IMR-90 (cell line): ENCODE measurements around the gene CDH13. TPM values are rescaled to one million over a fixed set of nuclear protein-coding genes. Genes with fewer than 3 reads are reported as not detected.

Source experiments
- ATAC-seq: fragments of 200-7000 bp; cut with Tn5 transposase; 2 replicates; pipeline ENCODE4 v1.9.1; 2020; ENCODE audit warnings: low read depth, mild to moderate bottlenecking, moderate library complexity
- BruUV-seq: library from RNA; stranded (reverse); fragments of 400-500 nt; replicated peaks from 2 replicates; lab custom pipeline; 2021; lab: Mats Ljungman, UMichigan
- CTCF ChIA-PET: fragments of 300-600 bp; formaldehyde crosslinking; extraction: SDS; loops from one replicate; lab custom pipeline; 2021; ENCODE audit warnings: antibody characterized with exemption; lab: Yijun Ruan, JAX
- POLR2A ChIA-PET: fragments of 300-600 bp; sonication (Branson Sonifier 250); formaldehyde crosslinking; loops from one replicate; lab custom pipeline; 2022; ENCODE audit warnings: antibody characterized with exemption; ENCODE audit not compliant: unreplicated experiment; lab: Charles Lee
- DNase-seq: peaks from one replicate; pipeline ENCODE4 v3.0.0; 2013
- H2AFZ ChIP-seq: replicated peaks from 2 replicates; pipeline ENCODE3; 2013; ENCODE audit warnings: low read length, mild to moderate bottlenecking; ENCODE audit not compliant: poor library complexity
- H2AK5ac ChIP-seq: 2 replicates; pipeline ENCODE4 v1.6.1; 2013; ENCODE audit warnings: low read depth, low read length, inconsistent platforms
- H2AK9ac ChIP-seq: replicated peaks from 2 replicates; pipeline ENCODE3; 2013; ENCODE audit warnings: mild to moderate bottlenecking, low read depth, low read length, moderate library complexity; ENCODE audit not compliant: poor library complexity
- H2BK120ac ChIP-seq: 2 replicates; pipeline ENCODE4 v1.6.1; 2013; ENCODE audit warnings: low read depth, low read length, inconsistent platforms
- H2BK15ac ChIP-seq: 3 replicates; pipeline ENCODE4 v1.6.1; 2013; ENCODE audit warnings: low read depth, low read length, inconsistent platforms
- H2BK20ac ChIP-seq: 2 replicates; pipeline ENCODE4 v1.6.1; 2013; ENCODE audit warnings: low read depth, mild to moderate bottlenecking, inconsistent platforms, low read length, moderate library complexity
- H2BK5ac ChIP-seq: 2 replicates; pipeline ENCODE4 v1.6.1; 2013; ENCODE audit warnings: mild to moderate bottlenecking, low read depth, low read length, inconsistent platforms; ENCODE audit not compliant: poor library complexity, severe bottlenecking
- H3K14ac ChIP-seq: replicated peaks from 2 replicates; pipeline ENCODE4 v1.6.1; 2013; ENCODE audit warnings: low read depth, low read length, inconsistent platforms
- H3K18ac ChIP-seq: 2 replicates; pipeline ENCODE4 v1.6.1; 2013; ENCODE audit warnings: low read depth, low read length, control low read depth
- H3K23ac ChIP-seq: 2 replicates; pipeline ENCODE4 v1.6.1; 2013; ENCODE audit warnings: low read depth, low read length, inconsistent platforms
- H3K27ac ChIP-seq: 2 replicates; pipeline ENCODE4 v1.5.1; 2013; ENCODE audit warnings: mild to moderate bottlenecking, control low read depth, low read length; ENCODE audit not compliant: insufficient read depth
- H3K27me3 ChIP-seq: 2 replicates; pipeline ENCODE4 v1.6.1; 2013; ENCODE audit warnings: low read length; ENCODE audit not compliant: control insufficient read depth, insufficient read depth
- H3K36me3 ChIP-seq: 2 replicates; pipeline ENCODE4 v1.6.1; 2013; ENCODE audit warnings: low read length, mixed read lengths; ENCODE audit not compliant: control insufficient read depth, insufficient read depth
- H3K4ac ChIP-seq: 2 replicates; pipeline ENCODE4 v1.6.1; 2013; ENCODE audit warnings: low read depth, low read length, inconsistent platforms
- H3K4me1 ChIP-seq: 2 replicates; pipeline ENCODE4 v1.6.1; 2013; ENCODE audit warnings: low read length, mixed read lengths; ENCODE audit not compliant: control insufficient read depth, insufficient read depth
- H3K4me2 ChIP-seq: 2 replicates; pipeline ENCODE4 v1.6.1; 2013; ENCODE audit warnings: low read depth, mild to moderate bottlenecking, control low read depth, low read length, moderate library complexity
- H3K4me3 ChIP-seq: 2 replicates; pipeline ENCODE4 v1.5.1; 2013; ENCODE audit warnings: low read depth, mild to moderate bottlenecking, control low read depth, low read length, moderate library complexity; ENCODE audit not compliant: insufficient read depth
- H3K56ac ChIP-seq: 2 replicates; pipeline ENCODE4 v1.6.1; 2013; ENCODE audit warnings: low read length, inconsistent platforms; ENCODE audit not compliant: insufficient read depth; ENCODE audit errors: extremely low read depth
- H3K79me1 ChIP-seq, 2 experiments: 2 replicates each; pipeline ENCODE4 v1.6.1; 2013; ENCODE audit warnings: low read length in 2 of 2, inconsistent platforms in 1 of 2, low read depth in 1 of 2
- H3K9ac ChIP-seq: 2 replicates; pipeline ENCODE4 v1.6.1; 2013; ENCODE audit warnings: low read depth, low read length, control low read depth
- H3K9me1 ChIP-seq: 2 replicates; pipeline ENCODE4 v1.6.1; 2013; ENCODE audit warnings: low read length, inconsistent platforms; ENCODE audit not compliant: insufficient read depth
- H3K9me3 ChIP-seq: 2 replicates; pipeline ENCODE4 v1.6.1; 2013; ENCODE audit warnings: low read length; ENCODE audit not compliant: control insufficient read depth, insufficient read depth
- H4K20me1 ChIP-seq: 2 replicates; pipeline ENCODE4 v1.6.1; 2013; ENCODE audit warnings: low read length, inconsistent platforms; ENCODE audit not compliant: insufficient read depth
- H4K5ac ChIP-seq: 2 replicates; pipeline ENCODE4 v1.6.1; 2013; ENCODE audit warnings: mild to moderate bottlenecking, low read depth, low read length, control low read depth
- H4K8ac ChIP-seq, 2 experiments: 2 replicates each; pipeline ENCODE4 v1.6.1; 2013; ENCODE audit warnings: low read depth in 2 of 2, low read length in 2 of 2, control low read depth in 1 of 2, inconsistent platforms in 1 of 2
- H4K91ac ChIP-seq: 2 replicates; pipeline ENCODE4 v1.6.1; 2013; ENCODE audit warnings: low read depth, low read length, inconsistent platforms; ENCODE audit not compliant: insufficient read depth
- BHLHE40 ChIP-seq: fragments of 150-350 bp; IDR thresholded peaks from 2 replicates; pipeline ENCODE4 v1.6.1; 2016; ENCODE audit warnings: mild to moderate bottlenecking, low read depth, low read length
- CHD1 ChIP-seq: IDR thresholded peaks from 2 replicates; pipeline ENCODE4 v1.6.1; 2012; ENCODE audit warnings: low read depth, low read length, improper control_type of control experiment
- FOS ChIP-seq: fragments of 150-350 bp; IDR thresholded peaks from 2 replicates; pipeline ENCODE4 v1.6.1; 2016; ENCODE audit warnings: low read depth, low read length
- MAFK ChIP-seq: IDR thresholded peaks from 2 replicates; pipeline ENCODE4 v1.6.1; 2012; ENCODE audit warnings: low read depth, low read length, improper control_type of control experiment
- MXI1 ChIP-seq: IDR thresholded peaks from 2 replicates; pipeline ENCODE4 v1.6.1; 2012; ENCODE audit warnings: low read depth, mild to moderate bottlenecking, low read length, moderate library complexity, borderline replicate concordance
- NFE2L2 ChIP-seq: fragments of 150-350 bp; IDR thresholded peaks from 2 replicates; pipeline ENCODE4 v1.6.1; 2016; ENCODE audit warnings: low read depth, mild to moderate bottlenecking, low read length
- RAD21 ChIP-seq: IDR thresholded peaks from 2 replicates; pipeline ENCODE4 v1.6.1; 2012; ENCODE audit warnings: low read length, improper control_type of control experiment
- RFX5 ChIP-seq: IDR thresholded peaks from 2 replicates; pipeline ENCODE4 v1.8.0; 2012; ENCODE audit warnings: low read depth, mild to moderate bottlenecking, low read length, moderate library complexity
- SMC3 ChIP-seq: fragments of 150-350 bp; IDR thresholded peaks from 2 replicates; pipeline ENCODE4 v1.6.1; 2016; ENCODE audit warnings: low read depth, mild to moderate bottlenecking, antibody characterized with exemption, low read length, moderate library complexity
- WGBS, 2 experiments: methylation state at CpG; one replicate each; pipeline versions ENCODE4 v1.1.5 to v1.1.7; 2013; ENCODE audit warnings: missing lambda C conversion rate in 2 of 2; ENCODE audit not compliant: insufficient read length in 1 of 2; ENCODE audit errors: extremely low coverage in 2 of 2; 5-methylcytosine and 5-hydroxymethylcytosine counted together
- dilution Hi-C: fragments of 300-500 bp; cut with HindIII; formaldehyde crosslinking; loops from one replicate; pipeline ENCODE4 v1.14.3; 2018; ENCODE audit warnings: low sequenced_read_pairs; ENCODE audit not compliant: unreplicated experiment
- in situ Hi-C: fragments of 300-500 bp; cut with MboI; formaldehyde crosslinking; loops from 3 replicates; pipeline ENCODE4 v1.14.3; 2019; ENCODE audit warnings: low sequenced_read_pairs, inconsistent platforms, mixed read lengths
- intact Hi-C: fragments of 100-400 bp; cut with micrococcal nuclease; formaldehyde crosslinking; loops from 2 replicates; pipeline ENCODE4 v1.10.0; 2022
- polyA plus RNA-seq, 3 experiments: library from polyadenylated mRNA; depleted of rRNA; stranded (reverse); fragments of >200 nt; gene quantifications; 2 replicates each; pipeline ENCODE4 v1.2.3, GENCODE V29; 2012; ENCODE audit warnings: low replicate concordance in 1 of 3
- total RNA-seq: library from RNA; depleted of rRNA; stranded (reverse); fragments of >200 nt; gene quantifications from 2 replicates; pipeline ENCODE4 v1.2.3, GENCODE V29; 2012
- TF ChIP-seq, protein P1 (sequence below): conservative IDR thresholded peaks from 2 replicates; pipeline ENCODE4 v1.5.1; 2012; ENCODE audit warnings: mild to moderate bottlenecking, low read depth, low read length, improper control_type of control experiment

The CDH13 gene
- total and polyA plus RNA-seq, 2 of the 4 experiments (the other 2 are of a cell fraction): 61.6 to 74.7 TPM

- H2AK5ac ChIP-seq: no peak overlapping the region
- no peak overlapping the region for H3K18ac ChIP-seq
- H3K4ac ChIP-seq: no peak overlapping the region
- in situ Hi-C loops (no loop called here), intact Hi-C loops (no loop called here), dilution Hi-C loops (no loop called here)
- H3K36me3 ChIP-seq: no peaks in the 10 kb centered on the region
- H2BK5ac ChIP-seq: no peak overlapping the region
- H3K27me3 ChIP-seq: no peaks in the 10 kb centered on the region
- no peak overlapping the region for H2AK9ac ChIP-seq
- CTCF ChIA-PET: no interaction called here
- no peak for TF ChIP-seq BHLHE40
- TF ChIP-seq CHD1: no peak
- TF ChIP-seq NFE2L2: no peak
- TF ChIP-seq MXI1: no peak
- no peak for TF ChIP-seq RFX5
- TF ChIP-seq, protein P1, sequence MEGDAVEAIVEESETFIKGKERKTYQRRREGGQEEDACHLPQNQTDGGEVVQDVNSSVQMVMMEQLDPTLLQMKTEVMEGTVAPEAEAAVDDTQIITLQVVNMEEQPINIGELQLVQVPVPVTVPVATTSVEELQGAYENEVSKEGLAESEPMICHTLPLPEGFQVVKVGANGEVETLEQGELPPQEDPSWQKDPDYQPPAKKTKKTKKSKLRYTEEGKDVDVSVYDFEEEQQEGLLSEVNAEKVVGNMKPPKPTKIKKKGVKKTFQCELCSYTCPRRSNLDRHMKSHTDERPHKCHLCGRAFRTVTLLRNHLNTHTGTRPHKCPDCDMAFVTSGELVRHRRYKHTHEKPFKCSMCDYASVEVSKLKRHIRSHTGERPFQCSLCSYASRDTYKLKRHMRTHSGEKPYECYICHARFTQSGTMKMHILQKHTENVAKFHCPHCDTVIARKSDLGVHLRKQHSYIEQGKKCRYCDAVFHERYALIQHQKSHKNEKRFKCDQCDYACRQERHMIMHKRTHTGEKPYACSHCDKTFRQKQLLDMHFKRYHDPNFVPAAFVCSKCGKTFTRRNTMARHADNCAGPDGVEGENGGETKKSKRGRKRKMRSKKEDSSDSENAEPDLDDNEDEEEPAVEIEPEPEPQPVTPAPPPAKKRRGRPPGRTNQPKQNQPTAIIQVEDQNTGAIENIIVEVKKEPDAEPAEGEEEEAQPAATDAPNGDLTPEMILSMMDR: 0 out of 2 replicates have a peak, but pooled peaks have one; percentile 15
- no peak for TF ChIP-seq MAFK
- TF ChIP-seq FOS: no peak
- TF ChIP-seq SMC3: no peak
- TF ChIP-seq RAD21: peak; percentile 29
- H3K4me3 ChIP-seq: no peak overlapping the region
- peak; percentile 33 for DNase-seq
- POLR2A ChIA-PET: no interaction called here
- 0 out of 2 replicates have a peak, but pooled peaks cover 3% of the 10 kb centered on the region for H3K4me1 ChIP-seq
- H2BK15ac ChIP-seq: no peak overlapping the region
- no TSS peak for BruUV-seq
- 0 out of 2 replicates have a peak, but pooled peaks cover 3% of the 10 kb centered on the region for H3K9me1 ChIP-seq
- H3K56ac ChIP-seq: no peak overlapping the region
- no peak overlapping the region for H4K8ac ChIP-seq
- H2BK120ac ChIP-seq: no peak overlapping the region
- no peak overlapping the region for H3K4me2 ChIP-seq
- H3K9ac ChIP-seq: no peak overlapping the region
- H4K20me1 ChIP-seq: no peaks in the 10 kb centered on the region; the same call in 1 of the 2 replicates
- H2AFZ ChIP-seq: no peak overlapping the region
- WGBS, 2 experiments: 38% methylated on average over 4 of the region's 6 CpGs; no CpG with 5 or more reads in 1 of the 2 experiments
- no peaks in the 10 kb centered on the region for H3K9me3 ChIP-seq
- H3K79me1 ChIP-seq: no peaks in the 10 kb centered on the region
- 0 out of 2 replicates have a peak overlapping the region, but pooled peaks have one; percentile 30 for H3K14ac ChIP-seq
- no peak overlapping the region for H3K27ac ChIP-seq
- H2BK20ac ChIP-seq: no peak overlapping the region
- no peak for ATAC-seq
- H4K91ac ChIP-seq: no peak overlapping the region
- H4K5ac ChIP-seq: no peak overlapping the region
- no peak overlapping the region for H3K23ac ChIP-seq
Observed at GRCh38 chr16:83393196-83393981, 766.6 kb downstream of the CDH13 start.
